IMR-90 (cell line): Measurements from ENCODE around the gene GOLGA6C. TPM values are rescaled to one million over a fixed set of nuclear protein-coding genes. Genes with fewer than 3 reads are reported as not detected.
A peak's percentile ranks its signal among the peaks of the same experiment; 100 is the strongest.

ENCODE experiments used
- ATAC-seq: fragments of 200-7000 bp; cut with Tn5 transposase; 2 replicates; pipeline ENCODE4 v1.9.1; 2020; ENCODE audit warnings: low read depth, mild to moderate bottlenecking, moderate library complexity
- BruUV-seq: library from RNA; stranded (reverse); fragments of 400-500 nt; replicated peaks from 2 replicates; lab custom pipeline; 2021; lab: Mats Ljungman, UMichigan
- CTCF ChIA-PET: fragments of 300-600 bp; formaldehyde crosslinking; extraction: SDS; loops from one replicate; lab custom pipeline; 2021; ENCODE audit warnings: antibody characterized with exemption; lab: Yijun Ruan, JAX
- POLR2A ChIA-PET: fragments of 300-600 bp; sonication (Branson Sonifier 250); formaldehyde crosslinking; loops from one replicate; lab custom pipeline; 2022; ENCODE audit warnings: antibody characterized with exemption; ENCODE audit not compliant: unreplicated experiment; lab: Charles Lee
- DNase-seq: peaks from one replicate; pipeline ENCODE4 v3.0.0; 2013
- H2AFZ ChIP-seq: replicated peaks from 2 replicates; pipeline ENCODE3; 2013; ENCODE audit warnings: low read length, mild to moderate bottlenecking; ENCODE audit not compliant: poor library complexity
- H2AK5ac ChIP-seq: 2 replicates; pipeline ENCODE4 v1.6.1; 2013; ENCODE audit warnings: low read depth, low read length, inconsistent platforms
- H2AK9ac ChIP-seq: replicated peaks from 2 replicates; pipeline ENCODE3; 2013; ENCODE audit warnings: mild to moderate bottlenecking, low read depth, low read length, moderate library complexity; ENCODE audit not compliant: poor library complexity
- H2BK120ac ChIP-seq: 2 replicates; pipeline ENCODE4 v1.6.1; 2013; ENCODE audit warnings: low read depth, low read length, inconsistent platforms
- H2BK15ac ChIP-seq: 3 replicates; pipeline ENCODE4 v1.6.1; 2013; ENCODE audit warnings: low read depth, low read length, inconsistent platforms
- H2BK20ac ChIP-seq: 2 replicates; pipeline ENCODE4 v1.6.1; 2013; ENCODE audit warnings: low read depth, mild to moderate bottlenecking, inconsistent platforms, low read length, moderate library complexity
- H2BK5ac ChIP-seq: 2 replicates; pipeline ENCODE4 v1.6.1; 2013; ENCODE audit warnings: mild to moderate bottlenecking, low read depth, low read length, inconsistent platforms; ENCODE audit not compliant: poor library complexity, severe bottlenecking
- H3K14ac ChIP-seq: replicated peaks from 2 replicates; pipeline ENCODE4 v1.6.1; 2013; ENCODE audit warnings: low read depth, low read length, inconsistent platforms
- H3K18ac ChIP-seq: 2 replicates; pipeline ENCODE4 v1.6.1; 2013; ENCODE audit warnings: low read depth, low read length, control low read depth
- H3K23ac ChIP-seq: 2 replicates; pipeline ENCODE4 v1.6.1; 2013; ENCODE audit warnings: low read depth, low read length, inconsistent platforms
- H3K27ac ChIP-seq: 2 replicates; pipeline ENCODE4 v1.5.1; 2013; ENCODE audit warnings: mild to moderate bottlenecking, control low read depth, low read length; ENCODE audit not compliant: insufficient read depth
- H3K27me3 ChIP-seq: 2 replicates; pipeline ENCODE4 v1.6.1; 2013; ENCODE audit warnings: low read length; ENCODE audit not compliant: control insufficient read depth, insufficient read depth
- H3K36me3 ChIP-seq: 2 replicates; pipeline ENCODE4 v1.6.1; 2013; ENCODE audit warnings: low read length, mixed read lengths; ENCODE audit not compliant: control insufficient read depth, insufficient read depth
- H3K4ac ChIP-seq: 2 replicates; pipeline ENCODE4 v1.6.1; 2013; ENCODE audit warnings: low read depth, low read length, inconsistent platforms
- H3K4me1 ChIP-seq: 2 replicates; pipeline ENCODE4 v1.6.1; 2013; ENCODE audit warnings: low read length, mixed read lengths; ENCODE audit not compliant: control insufficient read depth, insufficient read depth
- H3K4me2 ChIP-seq: 2 replicates; pipeline ENCODE4 v1.6.1; 2013; ENCODE audit warnings: low read depth, mild to moderate bottlenecking, control low read depth, low read length, moderate library complexity
- H3K4me3 ChIP-seq: 2 replicates; pipeline ENCODE4 v1.5.1; 2013; ENCODE audit warnings: low read depth, mild to moderate bottlenecking, control low read depth, low read length, moderate library complexity; ENCODE audit not compliant: insufficient read depth
- H3K56ac ChIP-seq: 2 replicates; pipeline ENCODE4 v1.6.1; 2013; ENCODE audit warnings: low read length, inconsistent platforms; ENCODE audit not compliant: insufficient read depth; ENCODE audit errors: extremely low read depth
- H3K79me1 ChIP-seq, 2 experiments: 2 replicates each; pipeline ENCODE4 v1.6.1; 2013; ENCODE audit warnings: low read length in 2 of 2, inconsistent platforms in 1 of 2, low read depth in 1 of 2
- H3K9ac ChIP-seq: 2 replicates; pipeline ENCODE4 v1.6.1; 2013; ENCODE audit warnings: low read depth, low read length, control low read depth
- H3K9me1 ChIP-seq: 2 replicates; pipeline ENCODE4 v1.6.1; 2013; ENCODE audit warnings: low read length, inconsistent platforms; ENCODE audit not compliant: insufficient read depth
- H3K9me3 ChIP-seq: 2 replicates; pipeline ENCODE4 v1.6.1; 2013; ENCODE audit warnings: low read length; ENCODE audit not compliant: control insufficient read depth, insufficient read depth
- H4K20me1 ChIP-seq: 2 replicates; pipeline ENCODE4 v1.6.1; 2013; ENCODE audit warnings: low read length, inconsistent platforms; ENCODE audit not compliant: insufficient read depth
- H4K5ac ChIP-seq: 2 replicates; pipeline ENCODE4 v1.6.1; 2013; ENCODE audit warnings: mild to moderate bottlenecking, low read depth, low read length, control low read depth
- H4K8ac ChIP-seq, 2 experiments: 2 replicates each; pipeline ENCODE4 v1.6.1; 2013; ENCODE audit warnings: low read depth in 2 of 2, low read length in 2 of 2, control low read depth in 1 of 2, inconsistent platforms in 1 of 2
- H4K91ac ChIP-seq: 2 replicates; pipeline ENCODE4 v1.6.1; 2013; ENCODE audit warnings: low read depth, low read length, inconsistent platforms; ENCODE audit not compliant: insufficient read depth
- MXI1 ChIP-seq: IDR thresholded peaks from 2 replicates; pipeline ENCODE4 v1.6.1; 2012; ENCODE audit warnings: low read depth, mild to moderate bottlenecking, low read length, moderate library complexity, borderline replicate concordance
- RCOR1 ChIP-seq: IDR thresholded peaks from 2 replicates; pipeline ENCODE4 v1.6.1; 2012; ENCODE audit warnings: mild to moderate bottlenecking, low read length, improper control_type of control experiment; ENCODE audit not compliant: insufficient replicate concordance
- USF2 ChIP-seq: fragments of 150-350 bp; IDR thresholded peaks from 2 replicates; pipeline ENCODE4 v1.6.1; 2017; ENCODE audit warnings: mild to moderate bottlenecking, antibody characterized with exemption, low read length, low read depth
- WGBS, 2 experiments: methylation state at CpG; one replicate each; pipeline versions ENCODE4 v1.1.5 to v1.1.7; 2013; ENCODE audit warnings: missing lambda C conversion rate in 2 of 2; ENCODE audit not compliant: insufficient read length in 1 of 2; ENCODE audit errors: extremely low coverage in 2 of 2; 5-methylcytosine and 5-hydroxymethylcytosine counted together
- dilution Hi-C: fragments of 300-500 bp; cut with HindIII; formaldehyde crosslinking; loops from one replicate; pipeline ENCODE4 v1.14.3; 2018; ENCODE audit warnings: low sequenced_read_pairs; ENCODE audit not compliant: unreplicated experiment
- in situ Hi-C: fragments of 300-500 bp; cut with MboI; formaldehyde crosslinking; loops from 3 replicates; pipeline ENCODE4 v1.14.3; 2019; ENCODE audit warnings: low sequenced_read_pairs, inconsistent platforms, mixed read lengths
- intact Hi-C: fragments of 100-400 bp; cut with micrococcal nuclease; formaldehyde crosslinking; loops from 2 replicates; pipeline ENCODE4 v1.10.0; 2022
- polyA plus RNA-seq, 3 experiments: library from polyadenylated mRNA; depleted of rRNA; stranded (reverse); fragments of >200 nt; gene quantifications; 2 replicates each; pipeline ENCODE4 v1.2.3, GENCODE V29; 2012; ENCODE audit warnings: low replicate concordance in 1 of 3
- total RNA-seq: library from RNA; depleted of rRNA; stranded (reverse); fragments of >200 nt; gene quantifications from 2 replicates; pipeline ENCODE4 v1.2.3, GENCODE V29; 2012

GOLGA6C gene
- total and polyA plus RNA-seq, 2 of the 4 experiments (the other 2 are of a cell fraction): not detected

GRCh38 chr15:75215107-75216004 is 42.8 kb upstream of the GOLGA6C start:
- H4K91ac ChIP-seq: no peak overlapping the region
- no peak overlapping the region for H2BK20ac ChIP-seq
- no peak overlapping the region for H3K18ac ChIP-seq
- H4K5ac ChIP-seq: no peak overlapping the region
- H3K56ac ChIP-seq: no peak overlapping the region
- no peak overlapping the region for H3K9ac ChIP-seq
- CTCF ChIA-PET: no interaction called here
- peaks cover 45% of the 10 kb centered on the region for H4K20me1 ChIP-seq
- H2BK15ac ChIP-seq: no peak overlapping the region
- ATAC-seq (0 out of 2 replicates have a peak, but pooled peaks have one; percentile 18), DNase-seq (no peak)
- no peaks in the 10 kb centered on the region for H3K4me1 ChIP-seq
- peaks cover 8 to 25% of the 10 kb centered on the region in 2 experiments; a peak in 3 of 4 replicates for H3K79me1 ChIP-seq
- no peak overlapping the region for H3K4me2 ChIP-seq
- peak overlapping the region; percentile 55 for H2AK9ac ChIP-seq
- no peak overlapping the region for H4K8ac ChIP-seq
- no peak overlapping the region for H2AK5ac ChIP-seq
- no peak overlapping the region for H3K14ac ChIP-seq
- intact Hi-C loops (no loop called here), dilution Hi-C loops (no loop called here), in situ Hi-C loops (no loop called here)
- 92% methylated on average over 4 of the region's 5 CpGs; no CpG with 5 or more reads in 1 of the 2 experiments for WGBS, 2 experiments
- H2BK120ac ChIP-seq: no peak overlapping the region
- POLR2A ChIA-PET: no interaction called here
- no peak overlapping the region for H2BK5ac ChIP-seq
- no peak overlapping the region for H2AFZ ChIP-seq
- H3K4ac ChIP-seq: no peak overlapping the region
- TF ChIP-seq USF2: no peak
- no peak for TF ChIP-seq RCOR1
- TF ChIP-seq MXI1: no peak
- H3K23ac ChIP-seq: no peak overlapping the region
- no peak overlapping the region for H3K27ac ChIP-seq
- no peak overlapping the region for H3K4me3 ChIP-seq
- no peaks in the 10 kb centered on the region for H3K9me1 ChIP-seq
- no TSS peak for BruUV-seq
- H3K9me3 ChIP-seq: no peaks in the 10 kb centered on the region
- H3K27me3 ChIP-seq: peaks cover 3% of the 10 kb centered on the region; the same call in 1 of the 2 replicates
- peaks cover 28% of the 10 kb centered on the region for H3K36me3 ChIP-seq
